Measurements from ENCODE around the gene SIRPB2. TPM values are rescaled to one million over a fixed set of nuclear protein-coding genes. Genes with fewer than 3 reads are reported as not detected.

SIRPB2 gene
- total and polyA plus RNA-seq, 10 of the 15 experiments (the other 5 are each of a cell fraction or from before 2014, with no cell fraction given) = not detected

DNA sequence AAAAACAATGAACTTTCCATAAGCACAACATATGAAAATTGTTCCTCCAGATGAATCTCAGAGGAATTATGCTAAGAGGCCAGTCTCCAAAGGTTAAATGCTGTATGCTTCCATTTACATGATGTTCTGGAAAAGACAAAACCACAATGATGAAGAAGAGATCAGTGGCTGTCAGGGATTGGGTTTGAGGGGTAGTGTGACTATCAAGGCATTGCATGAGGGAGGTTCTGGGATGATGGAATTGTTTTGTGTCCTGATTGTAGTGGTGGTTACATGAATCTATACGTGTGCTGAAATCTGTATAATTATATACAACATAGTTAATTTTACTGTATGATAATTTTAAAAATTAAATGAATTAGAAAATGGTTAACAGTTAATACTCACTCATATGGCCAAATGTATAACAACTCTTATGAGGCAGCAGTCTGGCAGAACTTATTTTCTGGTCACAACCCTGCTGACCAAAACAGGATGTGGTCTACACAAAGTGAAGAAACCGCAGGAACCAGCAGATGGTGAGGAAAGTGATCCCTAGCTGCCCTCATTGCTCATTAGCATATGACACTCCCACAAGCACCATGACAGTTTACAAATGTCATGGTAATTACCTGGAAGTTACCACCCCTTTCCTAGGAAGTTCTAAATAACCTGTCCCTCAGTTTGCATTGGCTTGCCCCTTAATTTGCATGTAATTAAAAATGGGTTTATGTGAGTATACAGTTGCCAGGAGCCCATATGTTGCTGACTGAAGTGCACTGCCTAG is 56.5 kb downstream of the SIRPB2 start (continued):
- TF ChIP-seq RCOR1 (conservative IDR thresholded peaks at IDR 0.05; ENCODE audit: low read depth, low read length) (no peak), MYC (IDR thresholded peaks at IDR 0.05; ENCODE audit: insufficient read depth, insufficient read length, insufficient replicate concordance, low read length, severe bottlenecking) (no peak), CBFB (IDR thresholded peaks at IDR 0.05; ENCODE audit: low read depth) (peak; percentile 95), TARDBP (IDR thresholded peaks at IDR 0.05; ENCODE audit: borderline replicate concordance) (no peak), ASH2L (IDR thresholded peaks at IDR 0.05; ENCODE audit: borderline replicate concordance, low read depth) (no peak), SMAD1 (IDR thresholded peaks at IDR 0.05; ENCODE audit: low read depth, partially characterized antibody) (no peak), MEF2B (IDR thresholded peaks at IDR 0.05; ENCODE audit: partially characterized antibody, poor library complexity, severe bottlenecking) (peak; percentile 37), SUZ12 (IDR thresholded peaks at IDR 0.05; ENCODE audit: unreplicated experiment) (no peak), POLR2AphosphoS5 (IDR thresholded peaks at IDR 0.05; ENCODE audit: low read length) (no peak), HDAC2 (IDR thresholded peaks at IDR 0.05) (no peak), IKZF2 (IDR thresholded peaks at IDR 0.05) (peak; percentile 81 to 87), RFX5 (IDR thresholded peaks at IDR 0.05; ENCODE audit: low read depth, low read length) (no peak), ZNF622 (IDR thresholded peaks at IDR 0.05) (no peak), WRNIP1 (IDR thresholded peaks at IDR 0.05; ENCODE audit: borderline replicate concordance, low read depth, low read length) (no peak), SUPT20H (IDR thresholded peaks at IDR 0.05; ENCODE audit: borderline replicate concordance, control insufficient read depth, low read depth, low read length) (no peak), SREBF1 (IDR thresholded peaks at IDR 0.05; ENCODE audit: low read length) (no peak), ZNF207 (IDR thresholded peaks at IDR 0.05; ENCODE audit: borderline replicate concordance) (no peak), FOS (IDR thresholded peaks at IDR 0.05; ENCODE audit: borderline replicate concordance, extremely low read depth, insufficient read length) (no peak), ESRRA (IDR thresholded peaks at IDR 0.05; ENCODE audit: low read length) (no peak), MYB (IDR thresholded peaks at IDR 0.05; ENCODE audit: borderline replicate concordance, low read depth, low read length) (no peak), MTA3 (IDR thresholded peaks at IDR 0.05; ENCODE audit: borderline replicate concordance, low read length) (no peak), HDGF (IDR thresholded peaks at IDR 0.05) (no peak)
- TF ChIP-seq, protein P1, sequence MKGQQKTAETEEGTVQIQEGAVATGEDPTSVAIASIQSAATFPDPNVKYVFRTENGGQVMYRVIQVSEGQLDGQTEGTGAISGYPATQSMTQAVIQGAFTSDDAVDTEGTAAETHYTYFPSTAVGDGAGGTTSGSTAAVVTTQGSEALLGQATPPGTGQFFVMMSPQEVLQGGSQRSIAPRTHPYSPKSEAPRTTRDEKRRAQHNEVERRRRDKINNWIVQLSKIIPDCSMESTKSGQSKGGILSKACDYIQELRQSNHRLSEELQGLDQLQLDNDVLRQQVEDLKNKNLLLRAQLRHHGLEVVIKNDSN (IDR thresholded peaks at IDR 0.05; ENCODE audit: borderline replicate concordance, extremely low read length, insufficient read depth, low read depth, low read length) = no peak
- TF ChIP-seq, protein P2, sequence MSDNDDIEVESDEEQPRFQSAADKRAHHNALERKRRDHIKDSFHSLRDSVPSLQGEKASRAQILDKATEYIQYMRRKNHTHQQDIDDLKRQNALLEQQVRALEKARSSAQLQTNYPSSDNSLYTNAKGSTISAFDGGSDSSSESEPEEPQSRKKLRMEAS (IDR thresholded peaks at IDR 0.05; ENCODE audit: low read depth, low read length) = no peak
- TF ChIP-seq, protein P3, sequence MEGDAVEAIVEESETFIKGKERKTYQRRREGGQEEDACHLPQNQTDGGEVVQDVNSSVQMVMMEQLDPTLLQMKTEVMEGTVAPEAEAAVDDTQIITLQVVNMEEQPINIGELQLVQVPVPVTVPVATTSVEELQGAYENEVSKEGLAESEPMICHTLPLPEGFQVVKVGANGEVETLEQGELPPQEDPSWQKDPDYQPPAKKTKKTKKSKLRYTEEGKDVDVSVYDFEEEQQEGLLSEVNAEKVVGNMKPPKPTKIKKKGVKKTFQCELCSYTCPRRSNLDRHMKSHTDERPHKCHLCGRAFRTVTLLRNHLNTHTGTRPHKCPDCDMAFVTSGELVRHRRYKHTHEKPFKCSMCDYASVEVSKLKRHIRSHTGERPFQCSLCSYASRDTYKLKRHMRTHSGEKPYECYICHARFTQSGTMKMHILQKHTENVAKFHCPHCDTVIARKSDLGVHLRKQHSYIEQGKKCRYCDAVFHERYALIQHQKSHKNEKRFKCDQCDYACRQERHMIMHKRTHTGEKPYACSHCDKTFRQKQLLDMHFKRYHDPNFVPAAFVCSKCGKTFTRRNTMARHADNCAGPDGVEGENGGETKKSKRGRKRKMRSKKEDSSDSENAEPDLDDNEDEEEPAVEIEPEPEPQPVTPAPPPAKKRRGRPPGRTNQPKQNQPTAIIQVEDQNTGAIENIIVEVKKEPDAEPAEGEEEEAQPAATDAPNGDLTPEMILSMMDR (IDR thresholded peaks at IDR 0.05 in 2 of 3, conservative IDR thresholded peaks at IDR 0.05 in 1 of 3; ENCODE audit: control insufficient read depth in 2 of 3, extremely low read depth in 1 of 3, insufficient read depth in 1 of 3, low read depth in 3 of 3, low read length in 3 of 3) = no peak

Data from GM12878 (cell line).